ENCODE results near the gene RABGAP1L.

Gene RABGAP1L

GRCh38 chr1:174197547-174197946, 38.2 kb downstream of the RABGAP1L start:
- H3K9me3 ChIP-seq (ENCODE audit: low read depth, low read length) = peaks cover 6% of the 10 kb centered on the region; the same call in 1 of the 2 replicates
- TF ChIP-seq EZH2 (IDR thresholded peaks at IDR 0.05) = no peak
- TF ChIP-seq FOXP2 (optimal IDR thresholded peaks at IDR 0.05; ENCODE audit: control extremely low read depth, extremely low read length, insufficient read depth) = no peak
- TF ChIP-seq POLR2AphosphoS5 (IDR thresholded peaks at IDR 0.05; ENCODE audit: borderline replicate concordance, low read depth, low read length) = no peak
- no peak overlapping the region for H3K27ac ChIP-seq
- no peak for DNase-seq (ENCODE audit: low read depth, low spot score)
- H3K4me3 ChIP-seq = no peak overlapping the region
- H3K9ac ChIP-seq (ENCODE audit: insufficient read length) = no peak overlapping the region
- H3K36me3 ChIP-seq (ENCODE audit: insufficient read depth, low read length) = peaks cover 5% of the 10 kb centered on the region; the same call in 1 of the 2 replicates

DNA sequence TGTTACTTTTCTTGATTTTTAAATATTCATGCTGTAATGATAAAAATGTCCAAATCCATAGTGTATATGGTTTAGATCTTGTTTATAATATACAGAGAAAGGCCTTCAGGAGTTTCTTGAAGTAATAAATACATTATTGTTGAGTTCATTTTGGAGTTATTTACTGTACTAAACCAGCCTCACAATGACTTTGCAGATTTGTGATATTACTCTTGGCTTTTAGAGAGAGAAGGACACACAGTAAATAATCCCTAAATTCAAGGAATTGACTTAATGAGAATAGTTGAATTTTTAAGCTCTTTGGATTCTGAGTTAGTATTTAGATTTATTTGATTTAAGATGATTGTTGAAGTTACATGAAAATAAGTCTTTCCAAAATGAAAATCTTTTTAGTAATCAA, 38.9 kb downstream of the RABGAP1L start:
- Histone ChIP-seq H3K36me3 (ENCODE audit: insufficient read depth, low read length) (peaks cover 5% of the 10 kb centered on the region; the same call in 1 of the 2 replicates), H3K9ac (ENCODE audit: insufficient read length) (no peak overlapping the region), H3K27ac (peak overlapping the region; percentile 53; the same call in 1 of the 2 replicates), H3K4me3 (no peak overlapping the region), H3K9me3 (ENCODE audit: low read depth, low read length) (peaks cover 6% of the 10 kb centered on the region; the same call in 1 of the 2 replicates)
- no peak for DNase-seq (ENCODE audit: low read depth, low spot score)
- TF ChIP-seq EZH2 (IDR thresholded peaks at IDR 0.05) = no peak
- TF ChIP-seq POLR2AphosphoS5 (IDR thresholded peaks at IDR 0.05; ENCODE audit: borderline replicate concordance, low read depth, low read length) = no peak
- TF ChIP-seq FOXP2 (optimal IDR thresholded peaks at IDR 0.05; ENCODE audit: control extremely low read depth, extremely low read length, insufficient read depth) = no peak

- DNase-seq (ENCODE audit: low read depth, low spot score) = no peak
- no peak overlapping the region for H3K27ac ChIP-seq
- H3K9ac ChIP-seq (ENCODE audit: insufficient read length) = no peak overlapping the region
Measured at GRCh38 chr1:174200746-174201145, 41.4 kb downstream of the RABGAP1L start.

GRCh38 chr1:174204697-174205308, 45.5 kb downstream of the RABGAP1L start:
- TF ChIP-seq FOXP2 (optimal IDR thresholded peaks at IDR 0.05; ENCODE audit: control extremely low read depth, extremely low read length, insufficient read depth) = no peak
- TF ChIP-seq POLR2AphosphoS5 (IDR thresholded peaks at IDR 0.05; ENCODE audit: borderline replicate concordance, low read depth, low read length) = no peak
- TF ChIP-seq EZH2 (IDR thresholded peaks at IDR 0.05) = no peak
- H3K27ac ChIP-seq = no peak overlapping the region
- H3K4me3 ChIP-seq = no peak overlapping the region
- no peak overlapping the region for H3K9ac ChIP-seq (ENCODE audit: insufficient read length)
- no peaks in the 10 kb centered on the region for H3K36me3 ChIP-seq (ENCODE audit: insufficient read depth, low read length)
- DNase-seq (ENCODE audit: low read depth, low spot score) = no peak
- H3K9me3 ChIP-seq (ENCODE audit: low read depth, low read length) = peaks cover 4% of the 10 kb centered on the region; the same call in 1 of the 2 replicates

More at GRCh38 chr1:174200746-174201145, 41.4 kb downstream of the RABGAP1L start:
- TF ChIP-seq FOXP2 (optimal IDR thresholded peaks at IDR 0.05; ENCODE audit: control extremely low read depth, extremely low read length, insufficient read depth) (no peak), POLR2AphosphoS5 (IDR thresholded peaks at IDR 0.05; ENCODE audit: borderline replicate concordance, low read depth, low read length) (no peak), EZH2 (IDR thresholded peaks at IDR 0.05) (no peak)
- Histone ChIP-seq H3K4me3 (no peak overlapping the region), H3K36me3 (ENCODE audit: insufficient read depth, low read length) (peaks cover 5% of the 10 kb centered on the region; the same call in 1 of the 2 replicates), H3K9me3 (ENCODE audit: low read depth, low read length) (peaks cover 6% of the 10 kb centered on the region; the same call in 1 of the 2 replicates)

DNA sequence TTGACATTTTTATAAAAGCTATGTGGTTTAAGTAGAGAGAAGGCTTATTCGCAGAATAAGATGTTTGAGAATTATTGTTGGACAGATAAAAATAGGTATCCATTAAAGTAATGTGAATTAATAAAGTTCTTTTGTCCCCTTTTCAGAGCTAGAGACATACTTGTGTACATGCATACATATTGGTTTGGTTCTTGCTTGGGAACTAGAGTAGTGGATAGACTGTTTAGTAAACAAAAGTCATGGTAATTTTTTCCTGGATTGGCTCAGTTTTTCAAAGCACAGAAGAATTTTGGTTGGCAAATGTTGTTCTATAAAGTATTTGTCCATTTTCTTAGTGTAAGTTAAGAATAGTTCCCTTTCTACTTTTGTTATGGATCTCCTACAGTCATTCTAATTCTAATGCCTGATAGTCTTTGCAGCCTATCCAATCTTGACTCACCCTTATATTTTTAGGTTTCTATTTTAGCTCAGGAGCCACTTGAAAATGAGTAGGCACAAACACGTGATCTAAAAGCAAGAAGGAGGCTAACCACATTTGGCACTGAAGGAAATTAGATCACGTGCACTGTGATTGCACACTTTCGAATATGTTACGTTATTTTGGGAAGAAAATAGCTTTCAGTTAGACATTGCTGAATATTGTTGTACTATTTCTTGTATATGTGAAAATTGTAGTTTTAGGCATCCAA, 47.0 kb downstream of the RABGAP1L start:
- Histone ChIP-seq H3K4me3 (no peak overlapping the region), H3K9me3 (ENCODE audit: low read depth, low read length) (no peaks in the 10 kb centered on the region), H3K36me3 (ENCODE audit: insufficient read depth, low read length) (no peaks in the 10 kb centered on the region), H3K9ac (ENCODE audit: insufficient read length) (no peak overlapping the region), H3K27ac (no peak overlapping the region)
- TF ChIP-seq POLR2AphosphoS5 (IDR thresholded peaks at IDR 0.05; ENCODE audit: borderline replicate concordance, low read depth, low read length) (no peak), FOXP2 (optimal IDR thresholded peaks at IDR 0.05; ENCODE audit: control extremely low read depth, extremely low read length, insufficient read depth) (no peak), EZH2 (IDR thresholded peaks at IDR 0.05) (no peak)
- DNase-seq (ENCODE audit: low read depth, low spot score) = no peak

GRCh38 chr1:174209347-174210187, 50.2 kb downstream of the RABGAP1L start:
- no peaks in the 10 kb centered on the region for H3K36me3 ChIP-seq (ENCODE audit: insufficient read depth, low read length)
- TF ChIP-seq FOXP2 (optimal IDR thresholded peaks at IDR 0.05; ENCODE audit: control extremely low read depth, extremely low read length, insufficient read depth) (no peak), EZH2 (IDR thresholded peaks at IDR 0.05) (no peak), POLR2AphosphoS5 (IDR thresholded peaks at IDR 0.05; ENCODE audit: borderline replicate concordance, low read depth, low read length) (no peak)
- no peak for DNase-seq (ENCODE audit: low read depth, low spot score)
- H3K9ac ChIP-seq (ENCODE audit: insufficient read length) = no peak overlapping the region
- no peaks in the 10 kb centered on the region for H3K9me3 ChIP-seq (ENCODE audit: low read depth, low read length)
- no peak overlapping the region for H3K27ac ChIP-seq
- H3K4me3 ChIP-seq = no peak overlapping the region

GRCh38 chr1:174211486-174211885, 52.2 kb downstream of the RABGAP1L start:
- no peak overlapping the region for H3K27ac ChIP-seq
- no peak for DNase-seq (ENCODE audit: low read depth, low spot score)
- H3K9ac ChIP-seq (ENCODE audit: insufficient read length) = no peak overlapping the region
- TF ChIP-seq FOXP2 (optimal IDR thresholded peaks at IDR 0.05; ENCODE audit: control extremely low read depth, extremely low read length, insufficient read depth) (no peak), POLR2AphosphoS5 (IDR thresholded peaks at IDR 0.05; ENCODE audit: borderline replicate concordance, low read depth, low read length) (no peak), EZH2 (IDR thresholded peaks at IDR 0.05) (no peak)
- H3K4me3 ChIP-seq = no peak overlapping the region
- no peaks in the 10 kb centered on the region for H3K9me3 ChIP-seq (ENCODE audit: low read depth, low read length)
- no peaks in the 10 kb centered on the region for H3K36me3 ChIP-seq (ENCODE audit: insufficient read depth, low read length)

DNA sequence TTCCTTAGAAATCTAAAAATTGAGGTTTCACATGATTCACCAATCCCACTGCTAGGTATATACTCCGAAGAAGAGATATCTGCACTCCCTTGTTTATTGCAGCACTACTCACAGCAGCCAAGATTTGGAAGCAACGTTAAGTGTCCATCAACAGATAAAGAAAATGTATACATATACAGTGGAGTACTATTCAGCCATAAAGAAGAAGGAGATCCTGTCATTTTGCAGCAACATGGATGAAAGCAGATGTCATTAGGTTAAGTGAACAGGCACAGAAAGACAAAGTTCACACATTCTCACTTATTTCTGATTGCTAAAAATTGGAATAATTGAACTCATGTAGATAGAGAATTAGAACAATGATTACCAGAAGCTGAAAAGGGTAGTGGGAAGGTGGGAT, 56.4 kb downstream of the RABGAP1L start:
- no peak for TF ChIP-seq EZH2 (IDR thresholded peaks at IDR 0.05)
- no peak for TF ChIP-seq POLR2AphosphoS5 (IDR thresholded peaks at IDR 0.05; ENCODE audit: borderline replicate concordance, low read depth, low read length)
- no peak for TF ChIP-seq FOXP2 (optimal IDR thresholded peaks at IDR 0.05; ENCODE audit: control extremely low read depth, extremely low read length, insufficient read depth)
- Histone ChIP-seq H3K9me3 (ENCODE audit: low read depth, low read length) (no peaks in the 10 kb centered on the region), H3K4me3 (no peak overlapping the region), H3K36me3 (ENCODE audit: insufficient read depth, low read length) (no peaks in the 10 kb centered on the region), H3K27ac (no peak overlapping the region), H3K9ac (ENCODE audit: insufficient read length) (no peak overlapping the region)
- DNase-seq (ENCODE audit: low read depth, low spot score) = no peak
